ENCODE data around the gene HLA-DOA.

GRCh38 chr6:32993363-32993973 lies 15.9 kb downstream of the HLA-DOA start:
- TF ChIP-seq CTCF (conservative IDR thresholded peaks at IDR 0.05; ENCODE audit: low read depth, low read length): no peak
- TF ChIP-seq EZH2 (IDR thresholded peaks at IDR 0.05; ENCODE audit: borderline replicate concordance, low read depth, low read length, poor library complexity, severe bottlenecking): no peak
